Fibroblast of skin of left biceps (primary cell): ENCODE measurements around the gene TTYH1.

Experiments used
- DNase-seq, 2 experiments: peaks; one replicate each; pipeline ENCODE4 v3.0.0-alpha.2; 2013; ENCODE audit warnings: low read depth in 2 of 2

The TTYH1 gene

DNA sequence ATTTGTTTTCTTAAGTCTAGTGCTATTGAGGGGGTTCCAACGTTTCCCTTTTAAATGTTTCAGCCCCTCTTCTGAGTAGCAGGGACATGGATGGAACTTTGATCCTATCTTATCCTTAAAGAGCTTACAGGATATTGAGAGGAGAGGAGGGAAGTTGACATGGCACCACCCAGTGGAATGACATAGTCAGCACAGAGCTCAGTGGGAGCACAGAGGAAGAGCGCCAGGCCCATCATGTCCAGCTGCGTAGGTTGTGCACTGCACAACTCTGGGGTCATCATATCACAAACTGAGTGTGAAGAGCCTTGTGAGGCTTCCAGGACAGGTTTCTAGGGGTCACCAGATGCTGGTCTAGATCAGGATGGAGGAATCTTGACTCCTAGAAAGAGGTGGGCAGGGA lies 62.4 kb downstream of the TTYH1 start:
- DNase-seq = no peak

DNA sequence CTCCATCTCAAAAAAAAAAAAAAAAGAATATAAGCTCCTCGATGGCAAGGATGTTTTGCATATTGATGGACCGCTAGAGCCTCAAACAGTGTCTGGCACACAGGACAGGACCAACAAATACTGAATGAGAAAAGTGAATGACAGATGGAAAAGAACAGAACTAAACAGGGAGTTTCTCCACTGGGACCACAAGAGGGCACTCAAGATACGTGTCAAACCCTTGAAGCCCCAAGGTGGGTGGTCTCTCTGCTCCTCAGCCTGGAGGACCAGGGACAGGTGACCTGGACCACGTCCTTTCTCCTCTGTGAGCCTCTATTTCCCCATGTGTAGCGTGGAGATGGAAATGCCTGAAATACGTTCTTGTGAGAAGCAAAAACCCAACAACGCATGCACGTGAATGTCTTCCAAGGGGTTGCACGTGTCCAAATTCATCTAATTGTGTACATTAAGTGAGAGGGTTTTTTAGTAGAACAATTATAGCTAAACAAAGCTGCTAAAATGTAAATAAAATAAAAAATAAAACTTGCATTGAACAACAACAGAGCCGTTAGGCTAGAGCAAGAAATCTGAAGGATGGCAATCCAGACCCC lies 63.5 kb downstream of the TTYH1 start:
- no peak for DNase-seq

DNA sequence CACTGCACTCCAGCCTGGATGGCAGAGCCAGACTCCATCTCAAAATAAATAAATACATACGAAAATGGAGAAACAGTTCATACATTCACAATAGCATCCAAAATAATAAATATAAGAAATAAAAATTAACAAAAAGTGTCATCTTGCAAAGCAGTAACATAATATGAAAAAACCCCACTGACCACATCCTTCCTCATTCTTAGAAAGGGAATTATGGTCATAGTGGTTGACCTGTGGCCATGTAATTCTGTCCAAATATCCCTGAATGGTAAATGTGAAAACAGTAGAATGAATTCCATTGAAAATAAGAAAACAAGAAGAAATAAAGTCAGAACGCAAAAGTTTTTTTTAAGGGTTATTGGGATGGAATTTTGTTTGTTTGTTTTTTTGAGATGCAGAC lies 64.8 kb downstream of the TTYH1 start:
- no peak for DNase-seq

DNA sequence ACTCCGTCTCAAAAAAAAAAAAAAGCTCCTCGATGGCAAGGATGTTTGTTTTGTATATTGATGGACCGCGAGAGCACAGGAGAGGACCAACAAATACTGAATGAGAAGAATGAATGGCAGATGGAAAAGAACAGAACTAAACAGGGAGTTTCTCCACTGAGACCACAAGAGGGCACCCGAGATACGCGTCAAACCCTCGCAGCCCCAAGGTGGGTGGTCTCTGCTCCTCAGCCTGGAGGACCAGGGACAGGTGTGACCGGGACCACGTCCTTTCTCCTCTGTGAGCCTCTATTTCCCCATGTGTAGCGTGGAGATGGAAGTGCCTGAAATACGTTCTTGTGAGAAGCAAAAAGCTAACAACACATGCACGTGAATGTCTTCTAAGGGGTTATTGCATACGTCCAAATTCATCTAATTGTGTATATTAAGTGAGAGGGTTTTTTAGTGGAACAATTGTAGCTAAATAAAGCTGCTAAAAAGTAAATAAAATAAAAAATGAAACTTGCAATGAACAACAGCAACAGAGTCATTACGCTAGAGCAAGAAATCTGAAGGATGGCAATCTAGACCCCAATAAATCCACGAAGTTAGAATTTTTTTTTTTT lies 66.2 kb downstream of the TTYH1 start:
- no peak for DNase-seq

DNA sequence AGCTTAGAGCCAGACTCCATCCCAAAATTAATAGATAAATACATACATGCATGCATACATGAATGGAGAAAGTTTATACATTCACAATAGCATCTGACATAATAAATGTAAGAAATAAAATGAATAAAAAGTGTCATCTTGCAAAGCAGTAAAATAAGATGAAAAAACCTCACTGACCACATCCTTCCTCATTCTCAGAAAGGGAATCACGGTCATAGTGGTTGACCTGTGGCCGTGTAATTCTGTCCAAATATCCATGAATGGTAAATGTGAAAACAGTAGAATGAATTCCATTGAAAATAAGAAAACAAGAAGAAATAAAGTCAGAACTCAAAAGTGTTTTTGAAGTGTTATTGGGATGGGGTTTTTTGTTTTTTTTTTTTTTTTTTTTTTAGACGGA lies 67.6 kb downstream of the TTYH1 start:
- DNase-seq = no peak

DNA sequence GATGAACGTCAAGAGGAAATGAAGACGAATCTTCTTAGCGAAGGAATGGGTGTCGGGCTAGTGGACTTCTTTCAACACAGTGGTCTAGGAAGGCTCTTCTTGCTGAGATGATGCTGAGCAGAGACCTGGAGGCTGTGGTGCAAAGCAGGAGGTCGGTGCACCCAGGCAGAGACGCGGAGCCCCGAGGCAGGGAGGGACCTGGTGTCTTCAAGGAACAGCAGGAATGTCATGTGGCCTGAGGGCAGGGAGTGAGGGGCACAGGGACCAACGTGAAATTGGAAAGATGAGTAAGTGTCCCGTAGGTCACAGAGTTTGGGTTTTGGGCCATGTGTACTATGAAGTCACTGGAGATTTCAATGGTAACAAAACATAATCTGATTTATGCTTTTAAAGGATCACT lies 69.2 kb downstream of the TTYH1 start:
- DNase-seq = no peak

DNA sequence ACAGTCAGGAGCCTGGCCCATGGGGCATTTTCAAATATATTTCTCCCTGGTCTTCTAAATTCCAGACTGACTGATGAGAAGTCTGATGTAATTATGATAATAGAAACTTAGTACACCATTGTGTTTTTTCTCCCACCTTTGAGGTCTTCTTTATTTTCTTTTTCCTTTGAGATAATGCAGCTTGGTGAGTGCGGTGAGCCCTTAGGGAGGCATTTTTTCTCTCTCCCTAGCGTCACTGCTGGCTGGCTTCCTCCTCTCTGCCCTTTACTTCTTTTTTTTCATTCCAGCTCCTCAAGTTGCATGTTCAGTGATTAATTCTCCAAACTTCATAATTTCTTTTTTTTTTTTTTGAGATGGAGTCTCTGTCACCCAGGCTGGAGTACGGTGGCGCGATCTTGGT lies 70.6 kb downstream of the TTYH1 start:
- no peak for DNase-seq
